Esophagus squamous epithelium (tissue), 5 donors: ENCODE data around the gene KHK. TPM values are rescaled to one million over a fixed set of nuclear protein-coding genes. Genes with fewer than 3 reads are reported as not detected.
"Not testable (repeated sequence)": the region's sequence is repeated elsewhere in the genome, so short reads cannot be mapped to it uniquely, and the experiment has no call there.

Experiments used
- DNase-seq: peaks from one replicate; lab custom pipeline; 2025; lab: John Stamatoyannopoulos, UW
- H3K27ac ChIP-seq, 4 donors: fragments of 200-600 bp; sonication (generic); one replicate each; pipeline ENCODE4 v1.5.1; 2016 to 2019; ENCODE audit warnings: mild to moderate bottlenecking in 1 of 4
- H3K27me3 ChIP-seq, 4 donors: fragments of 200-600 bp; sonication (generic); 1 replicate in 3 of 4; 2 replicates in 1 of 4; pipeline versions ENCODE4 v1.5.1 to v1.6.0; 2017 to 2021; ENCODE audit warnings: antibody characterized with exemption in 1 of 4
- H3K36me3 ChIP-seq, 3 donors: fragments of 200-600 bp; sonication (generic); one replicate each; pipeline ENCODE4 v1.5.1; 2016 to 2019
- H3K4me1 ChIP-seq, 3 donors: fragments of 200-600 bp; sonication (generic); one replicate each; pipeline ENCODE4 v1.5.1; 2017 to 2019
- H3K4me3 ChIP-seq, 4 donors: fragments of 200-600 bp; sonication (generic); 1 replicate in 3 of 4; 2 replicates in 1 of 4; pipeline ENCODE4 v1.5.1; 2016 to 2019; ENCODE audit warnings: mild to moderate bottlenecking in 2 of 4, moderate library complexity in 1 of 4
- H3K9me3 ChIP-seq, 3 donors: fragments of 200-600 bp; sonication (generic); one replicate each; pipeline ENCODE4 v1.5.1; 2016 to 2019
- CTCF ChIP-seq, 6 experiments: fragments of 450-650 bp in 4 of 6; fragments of 200-600 bp in 2 of 6; sonication (generic) in 2 of 6; IDR thresholded peaks; one replicate each; pipeline ENCODE4 v1.5.1; 2016 to 2019; ENCODE audit warnings: antibody characterized with exemption in 6 of 6, mild to moderate bottlenecking in 4 of 6, moderate library complexity in 4 of 6
- POLR2A ChIP-seq, 4 donors: fragments of 450-650 bp; IDR thresholded peaks; one replicate each; pipeline ENCODE4 v1.6.1; 2017; ENCODE audit warnings: antibody characterized with exemption in 4 of 4, mild to moderate bottlenecking in 4 of 4, moderate library complexity in 3 of 4
- WGBS, 2 donors: methylation state at CpG; one replicate each; pipeline ENCODE4 v1.1.5; 2018; 5-methylcytosine and 5-hydroxymethylcytosine counted together
- intact Hi-C: fragments of 100-400 bp; cut with DNase I; formaldehyde crosslinking; loops from one replicate; pipeline ENCODE4 v1.15.0; 2022
- total RNA-seq, 4 donors: library from RNA; depleted of rRNA; stranded (reverse); fragments of >200 nt; gene quantifications; one replicate each; pipeline ENCODE4 v1.1.0, GENCODE V29; 2016
- donor health status: DM: yes; HTN: yes; CAD: no.

KHK gene
- total RNA-seq, 4 donors from 2014 or later = 1.3 to 1.9 (median 1.4) TPM

GRCh38 chr2:27102329-27102728 lies 15.8 kb downstream of the KHK start:
- TF ChIP-seq POLR2A (IDR thresholded peaks at IDR 0.05) = no peak
- no peak for TF ChIP-seq CTCF (IDR thresholded peaks at IDR 0.05)
- Histone ChIP-seq H3K4me1 (no peaks in the 10 kb centered on the region), H3K27ac (no peak overlapping the region), H3K36me3 (peaks cover 0 to 5% (median 0%) of the 10 kb centered on the region in 3 donors), H3K27me3 (peaks cover 0 to 16% (median 0%) of the 10 kb centered on the region in 4 donors), H3K4me3 (no peak overlapping the region), H3K9me3 (no peaks in the 10 kb centered on the region)
- 82 to 96% methylated on average over 3 to 4 of the region's 5 CpGs for WGBS, 2 donors
- no peak for DNase-seq
- intact Hi-C loops = loop anchor here (5.0 to 10.0 kb wide), 2 partner anchors 100 to 172 kb away; partner anchors contain the start of gene DNAJC5G

GRCh38 chr2:27105981-27106380 lies 19.4 kb downstream of the KHK start:
- 50 to 78% methylated on average over 3 of the region's 3 CpGs for whole genome bisulfite sequencing, 2 donors

GRCh38 chr2:27108221-27108620 lies 21.6 kb downstream of the KHK start:
- DNase-seq = no peak
- Histone ChIP-seq H3K27me3 (peaks cover 0 to 16% (median 0%) of the 10 kb centered on the region in 4 donors), H3K4me1 (no peaks in the 10 kb centered on the region), H3K4me3 (no peak overlapping the region), H3K9me3 (no peaks in the 10 kb centered on the region), H3K27ac (no peak overlapping the region), H3K36me3 (no peaks in the 10 kb centered on the region)
- intact Hi-C loops = loop anchor here (10.0 kb wide), 1 partner anchor 167 kb away; the partner anchor contains the start of gene DNAJC5G
- 75 to 81% methylated on average over 2 of the region's 2 CpGs for WGBS, 2 donors
- TF ChIP-seq CTCF (IDR thresholded peaks at IDR 0.05) (no peak), POLR2A (IDR thresholded peaks at IDR 0.05) (no peak)

More at GRCh38 chr2:27105981-27106380, 19.4 kb downstream of the KHK start:
- H3K27me3 ChIP-seq = peaks cover 0 to 16% (median 0%) of the 10 kb centered on the region in 4 donors
- H3K27ac ChIP-seq = no peak overlapping the region
- H3K36me3 ChIP-seq = no peaks in the 10 kb centered on the region
- H3K4me1 ChIP-seq = no peaks in the 10 kb centered on the region
- intact Hi-C loops = loop anchor here (10.0 kb wide), 1 partner anchor 169 kb away; the partner anchor contains the start of gene DNAJC5G
- no peaks in the 10 kb centered on the region for H3K9me3 ChIP-seq
- no peak for TF ChIP-seq CTCF (IDR thresholded peaks at IDR 0.05)
- no peak for TF ChIP-seq POLR2A (IDR thresholded peaks at IDR 0.05)
- DNase-seq = no peak
- no peak overlapping the region for H3K4me3 ChIP-seq

- Histone ChIP-seq H3K36me3 (no peaks in the 10 kb centered on the region), H3K27ac (no peak overlapping the region), H3K4me3 (no peak overlapping the region), H3K4me1 (no peaks in the 10 kb centered on the region), H3K9me3 (no peaks in the 10 kb centered on the region), H3K27me3 (peaks cover 0 to 11% (median 0%) of the 10 kb centered on the region in 4 donors)
- no peak for DNase-seq
- TF ChIP-seq POLR2A (IDR thresholded peaks at IDR 0.05) (no peak), CTCF (IDR thresholded peaks at IDR 0.05) (no peak)
- 86 to 90% methylated on average over 3 of the region's 3 CpGs for WGBS, 2 donors
- intact Hi-C loops = loop anchor here (10.0 kb wide), 1 partner anchor 166 kb away; the partner anchor contains the start of gene DNAJC5G
Measured at GRCh38 chr2:27109083-27109482, 22.5 kb downstream of the KHK start.

GRCh38 chr2:27110603-27111352 lies 24.2 kb downstream of the KHK start:
- H3K27me3 ChIP-seq, H3K36me3 ChIP-seq, H3K4me3 ChIP-seq, H3K27ac ChIP-seq, intact Hi-C loops, H3K4me1 ChIP-seq, H3K9me3 ChIP-seq, DNase-seq: not testable (repeated sequence)
- 83 to 89% methylated on average over 22 to 24 of the region's 24 CpGs for WGBS, 2 donors

- no CpG with 5 or more reads among the region's 49 CpGs for WGBS, 2 donors
- intact Hi-C loops, H3K27ac ChIP-seq, H3K4me1 ChIP-seq, H3K9me3 ChIP-seq, DNase-seq, H3K4me3 ChIP-seq, H3K36me3 ChIP-seq, H3K27me3 ChIP-seq: not testable (repeated sequence)
Measured at GRCh38 chr2:27111392-27112078, 25.0 kb downstream of the KHK start.
